Stimulated activated CD8-positive, alpha-beta memory T cell treated with anti-CD3 and anti-CD28 coated beads, Interleukin-4, amount 100 ng/mL, for 48 hours (primary cell): Measurements from ENCODE around the gene OCIAD2.
"Not testable (repeated sequence)": the region's sequence is repeated elsewhere in the genome, so short reads cannot be mapped to it uniquely, and the experiment has no call there.

Experiments used
- DNase-seq: peaks from one replicate; pipeline ENCODE4 v3.0.0-alpha.2; 2020

The OCIAD2 gene

DNA sequence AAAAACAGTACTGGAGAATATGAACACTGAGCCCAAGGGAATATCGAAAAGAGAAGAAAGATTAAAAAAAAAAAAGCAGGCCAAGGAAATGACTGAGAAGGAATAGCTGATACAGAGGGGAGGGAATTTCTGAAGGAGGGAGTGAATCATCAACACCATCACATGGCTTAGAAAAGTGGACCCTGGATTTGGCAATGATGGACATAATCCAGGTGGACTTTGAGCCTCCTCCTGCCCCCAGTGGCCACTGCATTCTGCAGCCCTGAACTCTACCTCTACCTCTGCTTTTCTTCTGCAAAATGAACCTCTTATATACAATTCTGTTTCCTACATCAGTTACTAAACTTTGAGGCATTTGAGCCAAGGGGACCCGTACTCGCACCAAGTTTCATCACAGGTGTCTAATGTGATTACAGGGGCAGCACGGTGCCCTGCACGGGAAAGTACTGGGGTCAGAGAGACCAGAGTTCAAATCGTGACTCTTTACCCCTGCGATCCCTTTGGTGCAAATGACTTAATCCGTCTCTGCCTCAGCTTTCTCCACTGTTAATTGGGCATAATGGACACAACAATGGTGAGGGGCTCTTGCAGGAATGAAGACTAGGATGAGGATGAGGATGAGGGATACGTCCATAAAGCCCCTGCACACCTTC, 1.1 kb downstream of the OCIAD2 start:
- DNase-seq: no peak

GRCh38 chr4:48904541-48905142, 1.9 kb downstream of the OCIAD2 start:
- no peak for DNase-seq

DNA sequence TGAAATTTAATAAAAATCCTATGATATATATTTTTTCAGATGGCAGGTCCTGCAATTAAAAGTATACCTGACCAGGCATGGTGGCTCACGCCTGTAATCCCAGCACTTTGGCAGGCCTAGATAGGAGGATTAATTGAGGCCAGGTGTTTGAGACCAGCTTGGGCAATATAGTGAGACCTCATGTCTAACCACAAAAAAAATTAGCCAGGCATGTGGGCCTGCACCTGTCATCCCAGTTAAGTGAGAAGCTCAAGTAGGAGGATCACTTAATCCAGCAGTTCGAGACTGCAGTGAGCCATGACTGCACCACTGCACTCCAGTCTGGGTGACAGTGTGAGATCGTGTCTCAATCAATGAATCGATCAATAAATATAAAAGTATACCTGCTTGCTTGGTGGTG, 2.5 kb downstream of the OCIAD2 start:
- DNase-seq: no peak

GRCh38 chr4:48902266-48902665, 4.3 kb downstream of the OCIAD2 start:
- DNase-seq: no peak

DNA sequence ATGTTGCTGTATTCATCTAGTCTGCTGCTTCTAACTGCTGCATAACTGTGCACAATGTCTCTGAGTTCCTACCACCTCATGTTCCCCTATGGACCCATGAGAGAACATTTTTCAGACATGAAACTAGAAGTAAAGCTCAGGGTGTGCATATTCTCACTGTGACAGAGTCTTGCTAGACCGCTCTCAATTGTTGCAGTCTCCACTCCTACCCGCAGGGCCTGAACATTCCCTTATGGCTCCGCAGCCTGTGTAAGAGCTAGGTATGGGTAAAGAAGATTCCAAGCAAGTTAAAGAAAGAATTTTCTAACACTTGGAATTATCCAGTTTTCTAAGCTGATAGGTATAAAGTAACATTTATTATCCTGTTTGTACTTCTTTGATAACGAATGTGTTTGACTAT, 5.4 kb downstream of the OCIAD2 start:
- DNase-seq: no peak

DNA sequence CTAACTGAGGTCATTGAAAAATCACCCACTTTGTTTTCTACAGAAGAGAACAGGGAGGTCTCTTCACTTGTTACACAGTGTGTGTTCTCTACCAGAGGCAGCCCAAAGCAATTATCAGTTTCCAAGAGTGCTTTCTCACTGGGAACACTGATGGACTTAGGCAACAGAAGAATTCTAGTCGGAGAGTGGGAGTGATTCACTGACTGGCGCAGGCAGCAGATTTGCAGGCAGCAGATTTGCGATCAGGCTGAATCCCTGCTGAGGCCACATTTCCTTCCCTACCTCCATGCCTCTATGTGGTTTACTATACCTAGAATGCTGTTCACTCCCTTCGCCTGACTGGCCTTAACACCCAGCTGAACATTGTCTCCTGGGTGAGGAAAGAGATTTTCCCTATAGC, 6.6 kb downstream of the OCIAD2 start:
- no peak for DNase-seq

- no peak for DNase-seq
These were observed 7.2 kb downstream of the OCIAD2 start for GRCh38 chr4:48899432-48899749.

DNA sequence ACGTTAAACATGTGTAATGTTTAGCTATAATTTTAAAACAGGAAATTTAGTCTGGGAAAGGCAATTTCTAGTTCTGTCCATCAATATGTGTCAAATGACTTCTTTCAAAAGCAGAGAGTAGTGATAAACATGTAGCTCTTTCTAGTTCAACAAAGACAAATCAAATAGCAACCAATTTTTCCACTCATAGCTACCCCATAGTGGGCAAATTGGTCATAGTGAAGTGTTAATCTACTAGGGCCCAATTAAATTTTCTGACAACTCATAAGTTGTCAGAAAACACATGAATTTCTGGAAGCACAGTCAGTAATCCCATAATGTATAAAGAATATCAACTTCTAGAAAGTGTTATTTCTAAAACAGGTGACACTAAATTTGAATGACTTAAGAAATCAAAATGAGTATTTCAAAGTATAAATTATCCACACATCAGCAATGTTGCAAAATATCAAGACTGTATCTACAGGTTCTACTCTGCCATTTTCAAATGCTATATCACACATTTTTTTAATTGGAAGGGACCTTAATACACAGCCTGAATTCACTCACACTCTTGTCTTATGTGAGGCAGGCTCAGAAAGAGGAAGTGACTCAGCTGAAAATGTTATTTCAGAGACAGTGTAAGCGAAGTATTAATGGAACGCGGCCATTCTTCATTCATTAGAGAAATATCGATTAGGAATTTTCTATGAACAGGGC, 7.7 kb downstream of the OCIAD2 start:
- no peak for DNase-seq

- DNase-seq: no peak
These were observed 9.7 kb downstream of the OCIAD2 start for GRCh38 chr4:48896845-48897244.

DNA sequence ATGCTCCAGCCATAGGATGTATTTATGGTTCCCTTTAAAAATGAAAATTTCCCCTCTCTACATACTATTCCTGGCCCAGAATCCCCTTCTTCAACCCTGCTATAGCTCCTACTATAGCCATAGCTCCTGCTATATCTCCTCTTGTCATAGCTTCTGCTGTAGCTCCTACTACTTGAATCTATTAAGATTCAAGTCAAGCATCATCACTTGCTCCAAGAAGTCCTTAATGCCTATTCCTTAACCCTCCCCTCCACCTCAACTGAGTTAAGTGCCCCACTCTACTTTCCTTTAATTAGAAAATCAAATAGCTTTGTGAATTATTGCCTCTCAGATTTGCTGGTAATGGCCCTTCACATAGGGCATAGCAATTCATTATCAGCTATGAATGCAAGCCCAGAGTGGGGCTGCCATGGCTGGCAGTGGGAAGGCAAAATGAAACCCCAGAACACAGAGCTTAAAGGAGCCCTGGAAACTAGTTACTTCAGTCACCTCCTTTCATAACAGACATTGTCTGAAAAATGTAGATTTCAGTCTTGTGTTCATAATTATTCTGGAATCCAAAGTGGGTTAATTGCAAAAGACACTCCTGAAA, 15.4 kb downstream of the OCIAD2 start:
- DNase-seq: no peak

DNA sequence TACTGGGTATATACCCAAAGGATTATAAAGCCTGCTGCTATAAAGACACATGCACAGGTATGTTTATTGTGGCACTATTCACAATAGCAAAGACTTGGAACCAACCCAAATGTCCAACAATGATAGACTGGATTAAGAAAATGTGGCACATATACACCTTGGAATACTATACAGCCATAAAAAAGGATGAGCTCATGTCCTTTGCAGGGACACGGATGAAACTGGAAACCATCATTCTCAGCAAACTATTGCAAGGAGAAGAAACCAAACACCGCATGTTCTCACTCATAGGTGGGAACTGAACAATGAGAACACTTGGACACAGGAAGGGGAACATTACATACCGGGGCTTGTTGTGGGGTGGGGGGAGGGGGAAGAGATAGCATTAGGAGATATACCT, 16.8 kb downstream of the OCIAD2 start:
- DNase-seq: not testable (repeated sequence)

DNA sequence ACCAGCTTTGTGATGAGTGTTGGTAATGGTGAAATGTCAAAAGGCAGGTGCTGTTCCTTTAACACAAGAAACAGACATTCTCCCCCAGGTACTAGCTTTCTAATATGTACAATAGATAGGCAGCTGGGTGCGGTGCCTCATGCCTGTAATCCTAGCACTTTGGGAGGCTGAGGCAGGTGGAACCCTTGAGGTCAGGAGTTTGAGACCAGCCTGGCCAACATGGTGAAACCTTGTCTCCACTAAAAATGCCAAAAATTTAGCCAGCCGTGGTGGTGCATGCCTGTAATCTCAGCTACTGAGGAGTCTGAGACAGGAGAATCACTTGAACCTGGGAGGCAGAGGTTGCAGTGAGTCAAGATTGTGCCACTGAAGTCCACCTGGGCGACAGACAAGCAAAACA, 24.9 kb downstream of the OCIAD2 start:
- DNase-seq: not testable (repeated sequence)

DNA sequence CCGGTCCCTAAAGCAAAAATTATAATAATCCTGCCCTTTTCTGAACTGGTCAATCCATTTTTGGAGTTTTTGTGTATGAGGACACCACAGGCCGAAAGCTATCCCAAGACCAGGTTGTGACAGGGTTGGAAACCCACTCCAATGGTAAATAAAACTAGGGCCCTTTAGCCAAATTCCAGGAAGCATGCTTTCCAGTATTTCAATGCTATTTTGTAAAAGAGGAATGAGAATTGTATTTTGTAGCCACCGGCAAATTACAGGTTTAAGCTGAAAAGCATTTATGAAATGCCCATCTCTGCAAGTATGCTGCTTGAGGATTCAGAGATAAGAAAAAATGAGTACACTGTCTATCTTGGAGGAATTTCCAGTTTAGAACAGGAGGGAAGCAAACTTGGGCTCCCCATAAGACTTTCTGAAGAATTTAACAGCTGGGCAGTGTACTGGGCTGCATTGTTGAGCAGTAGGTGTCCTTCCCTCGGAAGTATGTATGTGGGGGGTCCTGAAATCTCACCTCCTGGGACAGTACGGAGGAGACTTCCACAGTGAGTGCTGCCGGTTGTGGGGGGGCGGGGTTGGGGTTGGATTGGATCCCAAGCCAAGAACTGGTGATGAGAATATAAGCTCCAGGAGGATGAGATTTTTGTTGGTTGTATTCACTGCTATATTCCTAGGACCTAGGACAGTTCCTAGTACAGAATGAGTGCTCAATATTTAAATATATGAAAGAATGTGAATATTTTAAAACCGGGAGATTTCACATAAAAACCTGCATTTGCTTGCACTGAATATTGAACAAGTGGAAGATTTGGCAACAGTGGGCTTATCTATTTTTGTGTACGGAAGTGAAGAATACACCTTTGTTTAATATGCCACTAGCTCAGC, 26.8 kb downstream of the OCIAD2 start:
- no peak for DNase-seq

GRCh38 chr4:48877827-48878535, 28.6 kb downstream of the OCIAD2 start:
- no peak for DNase-seq

DNA sequence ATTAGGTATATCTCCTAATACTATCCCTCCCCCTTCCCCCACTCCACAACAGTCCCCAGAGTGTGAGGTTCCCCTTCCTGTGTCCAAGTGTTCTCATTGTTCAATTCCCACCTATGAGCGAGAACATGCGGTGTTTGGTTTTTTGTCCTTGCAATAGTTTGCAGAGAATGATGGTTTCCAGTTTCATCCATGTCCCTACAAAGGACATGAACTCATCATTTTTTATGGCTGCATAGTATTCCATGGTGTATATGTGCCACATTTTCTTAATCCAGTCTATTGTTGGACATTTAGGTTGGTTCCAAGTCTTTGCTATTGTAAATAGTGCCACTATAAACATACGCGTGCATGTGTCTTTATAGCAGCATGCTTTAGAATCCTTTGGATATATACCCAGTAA, 41.9 kb downstream of the OCIAD2 start:
- not testable (repeated sequence) for DNase-seq

DNA sequence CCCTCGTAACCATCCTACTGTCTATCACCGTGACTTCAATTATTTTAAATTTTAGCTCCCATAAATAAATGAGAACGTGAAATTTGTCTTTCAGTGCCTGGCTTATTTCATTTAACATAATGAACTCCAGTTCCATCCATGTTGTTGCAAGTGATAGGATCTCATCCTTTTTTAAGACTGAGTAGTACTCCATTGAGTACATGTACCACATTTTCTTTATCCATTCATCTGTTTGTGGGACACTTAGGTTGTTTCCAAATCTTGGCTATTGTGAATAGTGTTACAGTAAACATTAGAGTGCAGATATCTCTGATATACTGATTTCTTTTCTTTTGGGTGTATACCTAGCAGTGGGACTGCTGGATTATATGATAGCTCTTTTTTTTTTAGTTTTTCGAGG, 42.8 kb downstream of the OCIAD2 start:
- no peak for DNase-seq

DNA sequence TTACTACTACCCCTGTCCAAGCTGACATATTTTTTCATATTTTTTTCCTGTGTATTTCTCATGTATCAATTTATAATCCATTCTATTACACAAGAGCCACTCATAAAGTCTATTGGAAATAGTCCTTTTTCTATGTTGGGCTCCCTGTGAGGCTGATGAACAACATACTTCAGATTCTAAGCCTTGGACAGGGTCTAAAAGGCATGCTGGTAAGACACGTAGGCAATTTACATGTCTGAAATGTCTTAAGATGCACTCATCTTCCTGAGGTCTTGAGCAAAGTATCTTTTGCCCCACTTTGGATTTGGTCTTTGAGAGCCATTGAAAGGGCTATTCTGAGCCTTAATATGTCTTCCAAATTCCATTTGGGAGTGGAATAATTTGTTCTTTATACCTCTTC, 43.9 kb downstream of the OCIAD2 start:
- no peak for DNase-seq

DNA sequence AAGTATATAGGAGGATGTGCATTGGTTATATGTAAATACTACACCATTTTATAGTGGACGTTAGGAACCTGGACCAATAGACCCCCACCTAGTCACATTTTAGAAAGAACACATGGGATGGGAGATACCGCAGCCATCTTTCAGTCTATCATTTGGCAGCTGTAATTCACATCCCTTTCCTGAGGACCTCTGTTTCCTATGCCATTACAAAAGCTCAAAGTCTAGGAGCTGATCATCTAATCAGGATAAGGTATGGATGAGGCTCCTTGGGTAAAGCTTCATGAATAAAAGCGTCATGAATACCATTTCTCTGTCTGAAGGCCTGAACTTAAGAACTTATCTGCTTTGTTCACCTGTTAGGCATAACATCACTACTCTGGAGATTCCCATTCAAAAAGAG, 44.5 kb downstream of the OCIAD2 start:
- DNase-seq: no peak

DNA sequence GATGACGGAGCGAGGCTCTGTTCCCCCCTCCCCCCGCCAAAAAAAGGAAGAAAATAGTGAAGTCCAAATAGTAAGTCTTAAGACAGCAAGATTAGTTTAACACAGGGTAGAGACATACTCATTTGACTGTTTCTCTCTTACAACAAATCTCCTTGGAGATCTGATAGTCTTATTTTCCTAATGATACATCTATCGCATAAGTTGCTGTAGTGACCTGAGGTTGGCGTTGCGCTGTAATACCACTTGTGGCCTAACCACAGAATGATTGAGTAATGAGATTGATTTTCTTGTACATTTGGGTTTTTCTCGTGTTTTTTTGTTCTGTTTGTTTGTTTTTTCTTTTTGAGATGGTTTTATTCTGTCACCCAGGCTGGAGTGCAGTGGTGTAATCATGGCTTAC, 48.4 kb downstream of the OCIAD2 start:
- DNase-seq: no peak

GRCh38 chr4:48854982-48855381, 51.6 kb downstream of the OCIAD2 start:
- DNase-seq: no peak

DNA sequence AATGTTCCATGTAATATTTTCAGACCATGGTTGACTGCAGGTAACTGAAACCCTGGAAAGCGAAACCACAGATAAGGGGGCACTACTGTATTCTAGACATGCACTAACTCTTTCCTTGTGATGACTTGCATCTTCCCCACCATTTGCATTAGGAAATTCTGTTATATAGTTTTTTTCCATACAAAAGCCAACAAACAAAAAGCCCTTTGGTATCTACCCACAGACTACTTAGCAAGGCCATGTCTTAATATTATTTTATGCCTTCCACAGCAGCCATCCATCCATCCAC, 52.2 kb downstream of the OCIAD2 start:
- DNase-seq: no peak

DNA sequence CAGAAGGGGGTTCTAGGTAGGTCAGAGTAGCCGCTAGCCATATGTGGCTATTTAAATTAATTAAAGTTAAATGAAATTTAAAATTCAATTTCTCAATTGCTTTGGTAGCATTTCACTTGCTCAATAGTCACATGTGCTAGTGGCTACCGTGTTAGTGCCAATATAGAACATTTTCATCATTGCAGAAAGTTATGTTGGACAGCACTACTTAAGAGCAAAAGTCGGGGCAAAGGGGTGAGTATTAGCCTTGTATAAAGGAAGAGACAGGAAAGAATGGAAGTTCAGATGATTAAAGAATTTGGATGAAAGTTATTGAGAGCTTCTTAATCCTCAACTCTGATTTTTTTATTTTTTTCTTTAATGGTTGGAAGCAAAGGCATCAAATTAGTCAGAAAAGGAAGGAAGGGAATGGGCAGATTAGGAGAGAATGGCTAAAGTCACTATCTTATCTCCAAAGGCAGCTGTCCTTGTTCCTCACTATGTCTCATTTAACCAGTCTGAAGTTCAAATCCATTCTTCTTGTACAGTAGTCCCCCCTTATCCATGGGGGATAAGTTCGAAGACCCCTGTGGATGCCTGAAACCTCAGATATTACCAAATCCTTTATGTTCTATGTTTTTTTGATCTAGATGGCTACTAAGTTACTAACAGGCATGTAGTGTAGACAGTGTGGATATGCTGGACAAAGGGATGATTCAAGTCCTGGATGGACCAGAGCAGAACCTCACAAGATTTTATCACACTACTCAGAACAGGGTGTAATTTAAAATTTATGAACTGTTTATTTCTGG, 52.8 kb downstream of the OCIAD2 start:
- DNase-seq: no peak
